Measurements from ENCODE around the gene MORN1.

GRCh38 chr1:2414297-2414958 is 23.1 kb upstream of the MORN1 start:
- TF ChIP-seq POLR2A (IDR thresholded peaks at IDR 0.05; ENCODE audit: low read length) (no peak), GATA1 (IDR thresholded peaks at IDR 0.05; ENCODE audit: low read depth, low read length) (no peak)

Measured in erythroblast (primary cell).